Lung microvascular endothelial cell (primary cell): ENCODE data around the gene NDUFS8. TPM values are rescaled to one million over a fixed set of nuclear protein-coding genes. Genes with fewer than 3 reads are reported as not detected.

ENCODE experiments used
- DNase-seq, 2 donors: peaks; one replicate each; pipeline versions ENCODE4 v3.0.0 to v3.0.0-alpha.2; 2010; ENCODE audit warnings: low read depth in 2 of 2
- total RNA-seq: library from RNA; depleted of rRNA; stranded (reverse); fragments of >200 nt; gene quantifications from 2 replicates; pipeline ENCODE4 v1.2.1, GENCODE V29; 2014

Gene NDUFS8
- total RNA-seq, 1 donor from 2014 or later: 106 TPM

- DNase-seq: no peak
These were observed 15.5 kb upstream of the NDUFS8 start for GRCh38 chr11:68014947-68015447.

DNA sequence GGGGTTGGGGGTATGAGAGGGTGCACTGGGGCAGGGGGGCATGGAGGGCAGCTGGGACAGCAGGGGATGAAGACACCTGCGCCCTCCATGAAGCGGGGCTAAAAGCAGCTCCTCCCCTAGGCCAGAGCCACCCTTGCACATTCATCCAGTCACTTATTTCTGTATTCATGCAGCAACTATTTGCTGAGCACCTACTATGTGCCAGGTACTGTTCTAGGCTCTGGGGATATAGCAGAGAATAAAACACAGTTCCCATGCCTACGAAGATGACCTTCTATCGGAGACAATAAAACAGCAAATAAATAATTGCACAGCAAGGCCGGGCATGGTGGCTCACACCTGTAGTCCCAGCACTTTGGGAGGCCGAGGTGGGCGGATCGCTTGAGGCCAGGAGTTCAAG is 15.0 kb upstream of the NDUFS8 start:
- no peak for DNase-seq

DNA sequence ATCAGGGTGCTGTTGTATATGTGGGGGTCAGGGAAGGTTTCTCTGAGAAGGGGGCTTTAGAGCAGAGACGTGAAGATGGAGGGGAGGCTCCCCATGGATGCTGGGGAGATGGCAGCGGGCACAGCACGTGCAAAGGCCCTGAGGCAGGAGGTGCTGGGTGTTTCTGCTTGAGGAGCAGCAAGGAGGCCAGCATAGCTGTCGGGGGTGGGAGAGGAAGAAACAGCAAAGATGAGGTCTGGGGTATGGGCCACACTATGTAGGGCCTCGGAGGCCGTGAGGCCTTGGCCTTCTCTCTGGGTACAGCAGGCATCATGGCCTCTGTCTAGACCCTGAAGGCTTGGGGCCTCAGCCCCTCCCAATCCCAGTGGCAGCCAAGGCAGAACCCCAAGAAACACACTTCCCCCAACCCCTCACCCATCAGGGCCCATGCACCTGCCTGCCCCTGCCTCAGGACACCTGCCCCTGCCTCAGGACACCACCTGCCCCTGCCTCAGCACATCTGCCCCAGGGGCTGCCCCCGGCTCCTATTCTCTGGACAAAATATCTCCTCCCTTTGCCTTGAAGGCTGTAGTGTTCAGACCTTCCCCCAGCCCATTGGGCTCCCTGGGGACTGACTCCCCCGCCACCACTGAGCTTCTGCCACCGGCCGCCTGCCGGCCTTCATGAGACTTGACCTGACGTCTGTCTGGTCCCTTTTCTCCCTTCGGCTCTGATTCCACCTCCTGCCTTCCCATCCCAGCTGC is 14.1 kb upstream of the NDUFS8 start:
- DNase-seq: no peak

DNA sequence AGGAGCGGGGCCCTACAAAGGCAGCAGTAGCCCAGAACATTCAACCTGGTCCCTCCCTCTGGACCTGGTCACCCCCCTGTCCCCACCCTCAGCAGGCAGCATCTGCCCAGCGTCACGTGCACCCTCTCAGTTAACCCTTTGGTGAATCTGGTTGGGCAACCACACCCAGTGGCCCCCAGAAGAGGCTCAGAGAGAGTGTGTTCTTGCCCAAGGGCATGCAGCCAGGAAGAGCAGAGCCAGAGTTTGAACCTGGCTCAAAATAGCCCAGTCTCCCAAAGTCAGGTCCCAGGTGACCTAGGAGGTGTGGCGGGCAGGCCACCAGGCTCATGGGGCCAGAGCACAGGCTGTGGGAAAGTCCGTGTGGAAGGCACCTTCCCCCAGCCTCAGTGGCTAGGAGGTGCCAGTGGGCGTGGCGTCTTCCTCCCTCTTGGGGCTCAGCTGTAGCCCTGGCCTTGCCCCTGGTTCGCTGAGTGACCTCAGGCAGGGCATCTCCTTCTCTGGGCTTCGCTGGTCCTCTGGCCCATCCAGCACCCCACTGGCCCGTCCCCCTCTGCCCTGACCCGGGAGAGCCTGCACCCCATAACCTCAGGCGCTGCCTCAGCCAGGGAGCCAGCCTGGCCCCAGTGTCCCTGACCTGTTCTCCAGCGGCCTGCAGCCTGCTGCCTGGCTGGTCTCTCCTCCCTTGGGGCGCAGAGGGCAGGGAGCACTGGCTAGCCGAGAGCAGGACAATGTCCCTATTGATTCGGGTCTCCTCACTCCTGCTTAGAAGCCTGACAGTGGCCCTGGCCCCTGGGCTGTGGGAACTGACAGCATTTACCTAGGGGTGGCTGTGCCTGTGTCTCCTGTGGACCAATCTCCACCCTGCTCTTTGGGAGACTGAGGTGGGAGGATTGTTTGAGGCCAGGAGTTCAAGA is 13.3 kb upstream of the NDUFS8 start:
- no peak for DNase-seq

DNA sequence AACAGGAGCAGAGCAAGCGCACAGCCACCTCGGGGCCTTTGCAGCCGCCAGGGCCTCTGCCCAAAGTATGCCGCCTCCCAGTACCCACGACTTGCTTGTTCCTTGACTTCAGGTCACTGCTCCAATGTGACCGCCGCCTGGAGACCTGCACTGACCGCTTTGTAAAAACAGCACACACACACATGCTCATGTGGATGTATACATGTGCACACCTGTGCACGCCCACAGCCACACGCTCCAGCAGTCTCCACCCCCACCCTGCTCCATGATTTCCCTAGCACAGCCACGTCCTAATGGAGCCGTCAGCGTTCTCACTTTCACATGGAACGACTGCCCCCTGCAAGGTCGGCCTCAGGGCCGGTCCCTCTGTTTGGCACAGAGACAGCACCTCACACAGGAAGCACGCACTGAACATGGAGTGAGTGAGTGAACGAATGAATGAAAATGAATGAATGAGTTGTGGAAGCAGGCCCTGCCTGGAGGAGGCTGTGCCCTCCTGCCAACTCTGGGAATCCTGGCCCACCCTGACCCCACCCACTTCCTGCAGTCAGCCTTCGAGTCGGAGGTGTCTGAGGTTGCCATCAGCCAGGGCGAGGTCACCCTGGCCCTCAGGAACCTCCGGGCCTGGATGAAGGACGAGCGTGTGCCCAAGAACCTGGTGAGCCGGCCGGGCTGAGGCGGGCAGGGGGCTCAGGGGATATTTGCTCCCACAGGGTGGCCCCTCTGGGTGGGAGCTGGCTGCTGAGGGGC is 12.3 kb upstream of the NDUFS8 start:
- no peak for DNase-seq

DNA sequence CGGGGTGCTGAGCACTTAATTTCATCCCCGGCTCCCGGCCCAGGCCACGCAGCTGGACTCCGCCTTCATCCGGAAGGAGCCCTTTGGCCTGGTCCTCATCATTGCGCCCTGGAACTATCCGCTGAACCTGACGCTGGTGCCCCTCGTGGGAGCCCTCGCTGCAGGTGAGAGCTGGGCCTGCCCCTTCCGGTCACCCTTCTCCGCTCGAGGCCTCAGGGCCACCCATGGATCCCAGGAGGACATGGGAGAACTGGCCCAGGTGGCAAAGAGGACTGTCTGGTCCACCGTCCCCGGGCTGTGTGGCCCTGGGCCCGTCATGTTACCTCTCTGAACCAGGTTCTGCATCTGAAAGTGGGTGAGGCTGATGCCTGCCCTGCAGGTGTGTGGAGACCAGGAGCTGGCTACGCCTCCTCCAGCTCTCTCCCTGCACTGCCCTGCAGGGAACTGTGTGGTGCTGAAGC is 11.7 kb upstream of the NDUFS8 start:
- no peak for DNase-seq

DNA sequence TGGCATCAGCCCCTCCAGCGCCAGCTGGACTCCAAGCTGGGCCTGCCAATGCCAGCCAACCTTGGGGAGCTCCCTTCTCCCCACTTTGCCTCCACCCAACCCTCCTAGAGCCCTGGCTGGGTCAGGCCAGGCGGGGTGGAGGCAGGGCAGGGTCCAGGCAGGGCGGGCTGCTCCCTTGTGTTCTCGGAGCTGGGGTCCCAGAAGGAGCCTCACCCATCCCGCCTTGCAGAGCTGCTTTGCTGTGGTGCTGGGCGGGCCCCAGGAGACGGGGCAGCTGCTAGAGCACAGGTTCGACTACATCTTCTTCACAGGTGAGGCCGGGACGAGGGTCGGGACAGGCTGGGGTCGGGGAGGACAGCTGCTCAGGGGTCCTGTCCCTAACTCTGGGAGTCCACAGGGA is 11.0 kb upstream of the NDUFS8 start:
- DNase-seq: no peak

GRCh38 chr11:68020575-68020974 is 9.9 kb upstream of the NDUFS8 start:
- DNase-seq: peak; percentile 40 to 46

- DNase-seq: peak in 1 of 2 donors; percentile 33
These were observed 9.2 kb upstream of the NDUFS8 start for GRCh38 chr11:68021167-68021787.

- DNase-seq: no peak
These were observed 8.0 kb upstream of the NDUFS8 start for GRCh38 chr11:68022531-68022930.

- DNase-seq: no peak
These were observed 6.0 kb upstream of the NDUFS8 start for GRCh38 chr11:68024508-68024907.

GRCh38 chr11:68025047-68025446 is 5.4 kb upstream of the NDUFS8 start:
- no peak for DNase-seq

DNA sequence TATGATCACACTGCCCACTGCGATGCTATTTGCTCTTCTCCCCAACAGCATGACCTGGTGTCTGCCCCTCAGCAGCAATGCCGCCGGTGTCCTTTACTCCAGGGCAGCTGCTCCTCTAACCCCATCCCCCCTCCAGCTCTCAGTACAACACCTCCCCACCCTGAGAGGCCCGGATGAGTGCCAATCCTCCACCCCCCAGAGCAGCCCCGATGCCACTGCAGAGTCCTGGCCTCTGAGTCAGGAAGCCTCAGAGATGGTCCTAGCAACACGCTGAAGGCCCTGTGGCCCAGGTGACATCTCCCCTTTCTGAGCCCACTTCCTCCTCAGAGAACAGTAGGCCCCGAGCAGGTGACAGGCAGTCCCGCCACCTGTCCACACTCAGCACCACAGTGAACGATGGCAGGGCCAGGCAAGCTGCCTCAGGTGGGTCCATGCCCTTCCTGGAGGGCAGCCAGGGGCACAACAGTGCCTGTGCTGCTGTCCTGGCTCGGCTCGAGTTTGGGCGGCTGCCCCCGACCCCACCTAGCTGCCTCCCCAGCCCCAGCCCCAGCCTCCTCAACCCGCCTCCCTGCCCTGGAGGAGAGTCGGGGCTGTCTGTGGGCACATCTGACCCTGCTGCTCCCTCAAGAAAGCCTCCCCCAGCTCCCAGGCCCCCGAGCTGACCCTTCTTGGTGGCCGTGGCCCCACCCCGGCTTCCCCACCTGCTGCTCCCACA is 3.9 kb upstream of the NDUFS8 start:
- DNase-seq: no peak

GRCh38 chr11:68027667-68028066 is 2.8 kb upstream of the NDUFS8 start:
- no peak for DNase-seq

DNA sequence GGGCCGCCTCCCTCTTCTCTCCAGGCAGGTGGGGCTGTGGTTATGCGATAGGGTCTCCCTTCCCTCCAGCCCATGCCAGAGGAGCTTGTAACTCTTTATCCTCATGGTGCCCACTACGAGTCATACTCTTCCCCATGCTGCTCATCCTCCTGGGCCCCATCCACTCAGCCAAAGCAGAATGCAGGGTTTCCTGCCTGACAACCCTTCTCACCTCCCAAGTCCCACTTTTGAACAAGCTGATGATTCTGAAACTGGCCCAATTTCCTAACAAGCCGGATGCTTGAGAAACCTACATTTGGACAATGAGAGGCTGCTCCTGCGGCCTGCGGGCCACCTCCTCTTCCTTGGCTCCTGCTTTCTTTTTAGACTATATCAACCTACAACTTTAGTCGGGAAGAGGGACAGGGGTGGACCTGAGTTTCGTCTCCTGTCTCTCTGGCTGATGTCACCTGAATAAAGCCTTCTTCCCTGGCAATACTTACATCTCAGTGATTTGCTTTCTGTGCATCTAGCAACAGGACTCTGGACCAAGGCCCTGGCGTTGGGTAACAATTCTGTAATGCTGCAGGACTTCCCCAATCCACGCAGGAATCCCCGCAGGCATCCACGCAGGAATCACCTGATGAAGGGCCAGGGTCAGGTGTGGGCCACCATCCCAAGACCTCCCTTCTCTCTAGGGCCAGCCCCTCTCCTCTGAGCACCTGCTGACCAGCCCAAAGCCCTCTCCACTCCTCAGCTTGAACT is 1.5 kb upstream of the NDUFS8 start:
- peak in 1 of 2 donors; percentile 7 for DNase-seq

DNA sequence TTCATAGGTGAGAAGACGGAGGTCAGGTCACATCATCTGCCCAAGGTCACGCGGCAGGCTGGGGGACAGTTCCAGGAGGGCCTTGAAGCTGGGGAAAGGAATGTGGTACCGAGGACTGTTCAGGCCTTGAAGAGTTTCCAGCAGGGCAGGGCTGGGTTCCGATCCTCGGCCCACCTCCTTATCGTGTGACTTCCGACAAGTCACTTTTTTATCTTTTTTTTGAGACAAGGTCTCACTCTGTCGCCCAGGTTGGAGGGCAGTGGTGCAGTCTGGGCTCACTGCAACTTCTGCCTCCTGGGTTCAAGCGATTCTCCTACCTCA is 623 bp downstream of the NDUFS8 start:
- peak in 1 of 2 donors; percentile 46 for DNase-seq

GRCh38 chr11:68032003-68032402 is 1.5 kb downstream of the NDUFS8 start:
- no peak for DNase-seq

GRCh38 chr11:68032997-68033707 is 2.7 kb downstream of the NDUFS8 start:
- DNase-seq: no peak

GRCh38 chr11:68033708-68034045 is 3.2 kb downstream of the NDUFS8 start:
- no peak for DNase-seq
